ENCODE data around the gene SYVN1. TPM values are rescaled to one million over a fixed set of nuclear protein-coding genes. Genes with fewer than 3 reads are reported as not detected.

Gene SYVN1
- polyA plus RNA-seq, 1 of the 3 experiments (the other 2 are of a cell fraction) = 31.9 TPM

DNA sequence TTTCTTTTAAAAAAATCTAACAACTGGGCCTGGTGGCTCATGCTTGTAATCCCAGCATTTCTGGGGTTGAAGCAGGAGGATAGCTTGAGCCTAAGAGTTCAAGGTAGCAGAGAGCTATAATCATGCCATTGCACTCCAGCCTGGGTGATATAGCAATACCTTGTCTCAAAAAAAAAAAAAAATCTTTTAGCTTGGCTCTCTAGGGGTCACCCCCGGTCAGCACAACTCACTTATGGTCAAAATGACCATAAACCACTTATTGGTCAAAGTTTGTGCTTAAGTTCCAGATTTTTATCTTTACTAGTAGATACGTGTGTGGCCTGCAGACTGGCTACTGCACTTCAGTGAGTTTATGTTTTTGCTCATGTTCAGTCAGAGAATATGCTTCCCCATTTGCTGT is 29.4 kb upstream of the SYVN1 start:
- CTCF ChIA-PET = interaction anchor here (1.0 to 1.7 kb wide), 3 partner anchors 18 to 61 kb away, joined by 3 to 6 read pairs (median 3); partner anchors contain the start of gene CAPN1
- Histone ChIP-seq H3K9me2 (no peaks in the 10 kb centered on the region), H3F3A (replicated peaks; ENCODE audit: insufficient read depth) (no peaks in the 10 kb centered on the region), H3K27me3 (ENCODE audit: insufficient read depth) (no peaks in the 10 kb centered on the region), H3K9ac (no peak overlapping the region), H3K36me3 (replicated peaks in 1 of 2; ENCODE audit: control insufficient read depth in 1 of 2, insufficient read depth in 2 of 2, low read length in 1 of 2) (no peaks in the 10 kb centered on the region), H3K27ac (ENCODE audit: low read depth in 2 of 2, low read length in 1 of 2) (no peak overlapping the region), H3K4me2 (no peak overlapping the region), H3K4me3 (ENCODE audit: low read depth in 2 of 2, low read length in 1 of 2) (no peak overlapping the region), H3K4me1 (ENCODE audit: control insufficient read depth in 1 of 2, insufficient read depth in 2 of 2, low read depth in 1 of 2, low read length in 1 of 2) (no peaks in the 10 kb centered on the region), H3K79me2 (ENCODE audit: insufficient read depth) (no peaks in the 10 kb centered on the region), H2AFZ (ENCODE audit: low read depth) (no peak overlapping the region), H3K9me3 (no peaks in the 10 kb centered on the region), H4K20me1 (ENCODE audit: insufficient read depth) (no peaks in the 10 kb centered on the region)
- 85% methylated on average over 2 of the region's 2 CpGs for WGBS (ENCODE audit: low lambda C conversion rate)
- TF ChIP-seq ELF1 (IDR thresholded peaks at IDR 0.05) (no peak), SIN3A (IDR thresholded peaks at IDR 0.05; ENCODE audit: borderline replicate concordance, low read depth, low read length) (no peak)
- DNase-seq = no peak
- POLR2A ChIA-PET = no interaction called here

DNA sequence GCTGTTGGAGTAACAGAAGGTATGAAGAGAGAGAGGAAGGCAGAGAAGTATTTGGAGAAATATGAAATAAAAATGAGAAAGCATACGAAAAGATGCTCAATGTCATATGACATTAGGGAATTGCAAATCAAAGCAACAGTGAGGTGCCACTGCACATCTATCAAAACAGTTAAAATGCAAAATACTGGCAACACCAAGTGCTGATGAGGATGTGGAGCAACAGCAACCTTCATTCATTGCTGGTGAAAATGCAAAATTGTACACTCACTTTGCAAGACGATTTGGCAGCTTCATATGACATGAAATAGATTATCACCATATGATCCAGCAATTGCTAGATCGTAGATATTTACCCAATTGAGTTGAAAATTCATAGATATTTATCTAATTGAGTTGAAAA is 26.3 kb upstream of the SYVN1 start:
- Histone ChIP-seq H3K79me2 (ENCODE audit: insufficient read depth) (no peaks in the 10 kb centered on the region), H3K27me3 (ENCODE audit: insufficient read depth) (no peaks in the 10 kb centered on the region), H4K20me1 (ENCODE audit: insufficient read depth) (no peaks in the 10 kb centered on the region), H3K27ac (ENCODE audit: low read depth in 2 of 2, low read length in 1 of 2) (no peak overlapping the region), H3K4me1 (ENCODE audit: control insufficient read depth in 1 of 2, insufficient read depth in 2 of 2, low read depth in 1 of 2, low read length in 1 of 2) (no peaks in the 10 kb centered on the region), H2AFZ (ENCODE audit: low read depth) (no peak overlapping the region), H3K9me3 (no peaks in the 10 kb centered on the region), H3K9ac (no peak overlapping the region), H3K36me3 (replicated peaks in 1 of 2; ENCODE audit: control insufficient read depth in 1 of 2, insufficient read depth in 2 of 2, low read length in 1 of 2) (no peaks in the 10 kb centered on the region), H3K9me2 (no peaks in the 10 kb centered on the region), H3K4me3 (ENCODE audit: low read depth in 2 of 2, low read length in 1 of 2) (no peak overlapping the region), H3F3A (replicated peaks; ENCODE audit: insufficient read depth) (no peaks in the 10 kb centered on the region), H3K4me2 (no peak overlapping the region)
- WGBS (ENCODE audit: low lambda C conversion rate) = 52% methylated on average over 3 of the region's 3 CpGs
- TF ChIP-seq GATA2 (CRISPR knock-in tag; IDR thresholded peaks at IDR 0.05) = no peak
- no peak for TF ChIP-seq MEF2A (IDR thresholded peaks at IDR 0.05; ENCODE audit: borderline replicate concordance, low read depth)
- TF ChIP-seq SMC3 (IDR thresholded peaks at IDR 0.05; ENCODE audit: low read depth, low read length) = no peak
- TF ChIP-seq TCF12 (IDR thresholded peaks at IDR 0.05) = no peak
- no peak for TF ChIP-seq PBX3 (IDR thresholded peaks at IDR 0.05)
- TF ChIP-seq SIN3A (IDR thresholded peaks at IDR 0.05; ENCODE audit: borderline replicate concordance, low read depth, low read length) = no peak
- no peak for TF ChIP-seq EZH2phosphoT487 (IDR thresholded peaks at IDR 0.05; ENCODE audit: borderline replicate concordance, low read depth)
- no peak for TF ChIP-seq NRF1 (IDR thresholded peaks at IDR 0.05; ENCODE audit: low read depth, low read length)
- TF ChIP-seq YY1 (IDR thresholded peaks at IDR 0.05; ENCODE audit: low read depth) = no peak
- no peak for TF ChIP-seq FOXM1 (IDR thresholded peaks at IDR 0.05; ENCODE audit: low read depth)
- TF ChIP-seq, protein P1, sequence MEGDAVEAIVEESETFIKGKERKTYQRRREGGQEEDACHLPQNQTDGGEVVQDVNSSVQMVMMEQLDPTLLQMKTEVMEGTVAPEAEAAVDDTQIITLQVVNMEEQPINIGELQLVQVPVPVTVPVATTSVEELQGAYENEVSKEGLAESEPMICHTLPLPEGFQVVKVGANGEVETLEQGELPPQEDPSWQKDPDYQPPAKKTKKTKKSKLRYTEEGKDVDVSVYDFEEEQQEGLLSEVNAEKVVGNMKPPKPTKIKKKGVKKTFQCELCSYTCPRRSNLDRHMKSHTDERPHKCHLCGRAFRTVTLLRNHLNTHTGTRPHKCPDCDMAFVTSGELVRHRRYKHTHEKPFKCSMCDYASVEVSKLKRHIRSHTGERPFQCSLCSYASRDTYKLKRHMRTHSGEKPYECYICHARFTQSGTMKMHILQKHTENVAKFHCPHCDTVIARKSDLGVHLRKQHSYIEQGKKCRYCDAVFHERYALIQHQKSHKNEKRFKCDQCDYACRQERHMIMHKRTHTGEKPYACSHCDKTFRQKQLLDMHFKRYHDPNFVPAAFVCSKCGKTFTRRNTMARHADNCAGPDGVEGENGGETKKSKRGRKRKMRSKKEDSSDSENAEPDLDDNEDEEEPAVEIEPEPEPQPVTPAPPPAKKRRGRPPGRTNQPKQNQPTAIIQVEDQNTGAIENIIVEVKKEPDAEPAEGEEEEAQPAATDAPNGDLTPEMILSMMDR (IDR thresholded peaks at IDR 0.05) = no peak
- TF ChIP-seq FOXJ3 (CRISPR knock-in tag; IDR thresholded peaks at IDR 0.05) = no peak
- no peak for TF ChIP-seq FOSL2 (IDR thresholded peaks at IDR 0.05; ENCODE audit: borderline replicate concordance, low read depth)
- TF ChIP-seq GABPA (IDR thresholded peaks at IDR 0.05; ENCODE audit: low read depth) = no peak
- TF ChIP-seq POLR2AphosphoS5 (IDR thresholded peaks at IDR 0.05; ENCODE audit: low read depth, low read length) = no peak
- TF ChIP-seq, protein P2, sequence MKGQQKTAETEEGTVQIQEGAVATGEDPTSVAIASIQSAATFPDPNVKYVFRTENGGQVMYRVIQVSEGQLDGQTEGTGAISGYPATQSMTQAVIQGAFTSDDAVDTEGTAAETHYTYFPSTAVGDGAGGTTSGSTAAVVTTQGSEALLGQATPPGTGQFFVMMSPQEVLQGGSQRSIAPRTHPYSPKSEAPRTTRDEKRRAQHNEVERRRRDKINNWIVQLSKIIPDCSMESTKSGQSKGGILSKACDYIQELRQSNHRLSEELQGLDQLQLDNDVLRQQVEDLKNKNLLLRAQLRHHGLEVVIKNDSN (IDR thresholded peaks at IDR 0.05; ENCODE audit: borderline replicate concordance, low read depth) = no peak
- TF ChIP-seq, protein P3, sequence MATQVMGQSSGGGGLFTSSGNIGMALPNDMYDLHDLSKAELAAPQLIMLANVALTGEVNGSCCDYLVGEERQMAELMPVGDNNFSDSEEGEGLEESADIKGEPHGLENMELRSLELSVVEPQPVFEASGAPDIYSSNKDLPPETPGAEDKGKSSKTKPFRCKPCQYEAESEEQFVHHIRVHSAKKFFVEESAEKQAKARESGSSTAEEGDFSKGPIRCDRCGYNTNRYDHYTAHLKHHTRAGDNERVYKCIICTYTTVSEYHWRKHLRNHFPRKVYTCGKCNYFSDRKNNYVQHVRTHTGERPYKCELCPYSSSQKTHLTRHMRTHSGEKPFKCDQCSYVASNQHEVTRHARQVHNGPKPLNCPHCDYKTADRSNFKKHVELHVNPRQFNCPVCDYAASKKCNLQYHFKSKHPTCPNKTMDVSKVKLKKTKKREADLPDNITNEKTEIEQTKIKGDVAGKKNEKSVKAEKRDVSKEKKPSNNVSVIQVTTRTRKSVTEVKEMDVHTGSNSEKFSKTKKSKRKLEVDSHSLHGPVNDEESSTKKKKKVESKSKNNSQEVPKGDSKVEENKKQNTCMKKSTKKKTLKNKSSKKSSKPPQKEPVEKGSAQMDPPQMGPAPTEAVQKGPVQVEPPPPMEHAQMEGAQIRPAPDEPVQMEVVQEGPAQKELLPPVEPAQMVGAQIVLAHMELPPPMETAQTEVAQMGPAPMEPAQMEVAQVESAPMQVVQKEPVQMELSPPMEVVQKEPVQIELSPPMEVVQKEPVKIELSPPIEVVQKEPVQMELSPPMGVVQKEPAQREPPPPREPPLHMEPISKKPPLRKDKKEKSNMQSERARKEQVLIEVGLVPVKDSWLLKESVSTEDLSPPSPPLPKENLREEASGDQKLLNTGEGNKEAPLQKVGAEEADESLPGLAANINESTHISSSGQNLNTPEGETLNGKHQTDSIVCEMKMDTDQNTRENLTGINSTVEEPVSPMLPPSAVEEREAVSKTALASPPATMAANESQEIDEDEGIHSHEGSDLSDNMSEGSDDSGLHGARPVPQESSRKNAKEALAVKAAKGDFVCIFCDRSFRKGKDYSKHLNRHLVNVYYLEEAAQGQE (IDR thresholded peaks at IDR 0.05; ENCODE audit: low read depth, low read length) = no peak
- no peak for TF ChIP-seq ELF1 (IDR thresholded peaks at IDR 0.05)
- TF ChIP-seq RFX5 (IDR thresholded peaks at IDR 0.05; ENCODE audit: low read length) = no peak
- DNase-seq = no peak
- ChIA-PET CTCF (no interaction called here), POLR2A (no interaction called here)
